GM12801 (cell line): Measurements from ENCODE around the gene S100A2.

Experiments
- TF ChIP-seq, protein P1 (sequence below): IDR thresholded peaks from one replicate; pipeline ENCODE4 v1.5.1; 2011; ENCODE audit warnings: control low read depth; ENCODE audit not compliant: insufficient read length; ENCODE audit errors: extremely low read depth

S100A2 gene

DNA sequence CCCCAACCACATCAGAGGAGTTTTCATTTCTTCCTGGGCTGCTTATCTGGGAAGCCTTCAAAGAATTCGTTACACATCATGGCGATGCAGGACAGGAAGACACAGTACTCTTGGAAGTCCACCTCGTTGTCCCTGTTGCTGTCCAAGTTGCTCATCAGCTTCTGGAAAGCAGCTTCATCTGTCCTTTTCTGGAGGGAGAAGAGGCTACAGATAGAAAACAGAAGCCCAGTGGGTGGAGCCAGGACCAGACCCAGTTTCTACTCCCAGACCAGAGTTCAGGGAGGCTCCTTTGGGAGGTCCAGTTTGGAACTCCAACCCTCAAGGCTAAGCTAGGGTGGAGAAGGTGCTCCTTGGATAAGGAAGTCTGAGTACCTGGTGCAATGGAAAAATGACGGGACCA, 21.9 kb downstream of the S100A2 start:
- TF ChIP-seq, protein P1, sequence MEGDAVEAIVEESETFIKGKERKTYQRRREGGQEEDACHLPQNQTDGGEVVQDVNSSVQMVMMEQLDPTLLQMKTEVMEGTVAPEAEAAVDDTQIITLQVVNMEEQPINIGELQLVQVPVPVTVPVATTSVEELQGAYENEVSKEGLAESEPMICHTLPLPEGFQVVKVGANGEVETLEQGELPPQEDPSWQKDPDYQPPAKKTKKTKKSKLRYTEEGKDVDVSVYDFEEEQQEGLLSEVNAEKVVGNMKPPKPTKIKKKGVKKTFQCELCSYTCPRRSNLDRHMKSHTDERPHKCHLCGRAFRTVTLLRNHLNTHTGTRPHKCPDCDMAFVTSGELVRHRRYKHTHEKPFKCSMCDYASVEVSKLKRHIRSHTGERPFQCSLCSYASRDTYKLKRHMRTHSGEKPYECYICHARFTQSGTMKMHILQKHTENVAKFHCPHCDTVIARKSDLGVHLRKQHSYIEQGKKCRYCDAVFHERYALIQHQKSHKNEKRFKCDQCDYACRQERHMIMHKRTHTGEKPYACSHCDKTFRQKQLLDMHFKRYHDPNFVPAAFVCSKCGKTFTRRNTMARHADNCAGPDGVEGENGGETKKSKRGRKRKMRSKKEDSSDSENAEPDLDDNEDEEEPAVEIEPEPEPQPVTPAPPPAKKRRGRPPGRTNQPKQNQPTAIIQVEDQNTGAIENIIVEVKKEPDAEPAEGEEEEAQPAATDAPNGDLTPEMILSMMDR: no peak

DNA sequence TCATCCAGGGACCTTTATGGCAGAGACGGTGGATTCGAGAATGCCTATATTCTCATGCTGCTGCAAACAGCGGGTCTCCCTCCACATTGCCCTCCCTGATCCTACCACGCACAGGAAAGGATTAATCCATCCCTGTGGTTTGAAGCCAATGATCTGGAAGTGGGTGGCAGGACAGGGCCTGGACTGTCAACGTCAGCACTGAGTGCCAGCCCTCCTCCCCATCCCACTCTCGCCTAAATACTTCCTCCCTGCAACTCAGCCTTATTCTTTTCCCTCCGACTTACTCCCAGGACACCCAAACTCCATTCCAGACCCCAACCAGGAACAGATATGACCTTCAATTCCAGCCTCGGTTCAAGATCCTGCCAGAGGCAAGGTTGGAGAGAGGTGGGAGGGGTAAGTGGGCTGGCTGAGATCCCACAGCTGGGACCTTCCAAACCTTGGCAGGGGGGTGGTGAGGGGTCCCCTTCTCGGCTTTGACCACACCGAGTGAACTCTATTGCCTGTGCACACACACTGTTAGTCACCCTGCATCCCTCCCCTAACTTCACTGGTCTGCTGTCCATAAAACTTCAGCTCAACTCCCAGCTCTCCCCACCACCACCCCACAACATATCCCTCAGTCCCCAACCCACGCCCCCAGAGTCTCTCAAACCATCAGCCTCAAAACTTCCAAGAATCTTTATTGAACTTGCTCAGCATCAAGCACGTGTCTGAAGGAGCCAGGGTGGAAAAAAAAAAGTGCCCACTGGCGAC, 22.5 kb downstream of the S100A2 start:
- TF ChIP-seq, protein P1: no peak

DNA sequence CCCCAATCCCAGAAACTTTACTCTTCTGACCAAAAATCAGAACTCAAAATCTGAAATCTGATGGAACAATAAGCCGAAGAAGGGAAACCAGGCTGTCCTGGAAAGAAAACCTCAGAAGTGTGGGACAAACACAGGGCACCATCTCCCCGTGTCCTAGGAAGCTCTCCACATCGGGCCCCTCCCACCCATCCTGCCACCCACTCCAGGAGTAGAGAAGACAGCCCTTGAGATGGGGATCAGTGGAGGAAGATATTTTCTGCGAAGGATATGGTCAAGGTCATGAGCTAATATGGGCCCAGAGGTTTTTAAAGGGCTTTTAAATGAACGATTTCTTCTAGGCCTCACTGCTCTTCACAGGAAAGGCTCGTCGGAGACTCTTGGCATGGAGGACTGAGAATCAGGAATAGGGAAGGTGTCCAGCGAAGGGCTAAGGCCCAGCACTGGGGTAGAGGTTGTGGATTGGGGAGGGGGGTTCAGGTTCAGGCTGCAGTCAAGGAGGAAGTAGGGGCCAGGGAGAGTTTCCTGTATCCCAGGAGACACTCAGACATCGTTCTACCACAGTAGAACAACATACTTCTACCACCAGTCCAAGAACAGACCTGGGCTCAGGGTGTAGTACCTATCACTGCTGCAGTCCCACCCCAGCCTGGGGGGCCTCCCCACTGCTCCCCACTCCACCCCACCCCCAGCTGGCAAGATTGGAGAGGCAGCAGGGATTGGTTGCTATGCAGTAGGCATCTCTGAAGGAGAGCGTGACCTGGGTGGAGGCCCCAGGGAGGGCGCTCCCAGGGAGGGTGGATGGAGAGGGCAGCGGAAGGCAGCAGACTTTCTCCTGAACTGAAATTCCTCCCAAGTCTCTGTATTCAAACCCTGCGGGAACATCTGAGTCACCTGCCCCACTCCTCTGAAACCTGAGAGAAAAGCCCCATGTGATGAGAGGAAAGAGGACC, 23.7 kb downstream of the S100A2 start:
- TF ChIP-seq, protein P1: no peak

DNA sequence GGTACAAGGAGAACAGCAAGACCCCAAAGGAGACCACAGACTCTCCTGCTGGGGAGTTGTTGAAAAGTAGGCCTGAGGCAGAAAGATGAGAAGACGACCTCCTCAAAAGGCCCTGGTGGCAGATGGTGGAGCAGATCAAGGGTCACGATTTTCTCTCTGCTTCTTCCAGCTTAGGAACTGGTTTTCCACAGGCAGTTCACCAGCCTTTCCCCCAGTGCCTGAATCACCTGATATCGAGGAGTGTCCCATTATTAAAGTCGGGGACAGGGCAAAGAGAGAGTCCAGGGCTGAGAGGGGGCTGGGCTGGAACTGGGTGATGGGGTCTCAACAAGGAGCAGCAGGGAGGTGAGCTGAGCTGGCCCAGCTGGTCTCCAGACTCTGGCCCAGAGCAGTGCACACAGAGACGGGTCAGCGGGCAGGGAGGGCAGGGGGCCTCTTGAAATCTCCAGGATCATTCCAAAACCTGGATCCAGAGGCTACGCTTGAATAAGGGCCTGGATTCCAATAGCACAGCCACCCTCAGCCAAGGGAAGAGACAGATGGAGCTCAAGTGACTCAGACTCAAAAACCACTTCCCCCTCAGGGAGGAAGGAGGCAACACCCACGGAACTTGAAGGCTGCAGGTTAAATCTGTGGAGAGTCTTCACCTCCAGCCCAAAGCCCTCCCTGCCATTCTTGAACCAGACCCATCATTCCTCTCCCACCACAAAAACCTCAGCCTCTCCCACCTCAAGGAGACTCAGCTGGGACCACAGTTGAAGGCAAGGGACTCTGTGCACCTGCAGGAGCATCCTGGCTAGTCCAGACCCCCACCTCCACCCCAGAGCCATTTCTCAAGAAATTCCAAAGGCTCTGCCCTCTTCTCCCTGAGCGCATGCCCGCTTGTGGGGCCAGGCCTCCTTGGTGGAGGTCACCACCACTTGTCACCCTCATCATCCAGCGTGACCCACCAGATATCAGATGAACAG, 25.0 kb downstream of the S100A2 start, which contains the start of gene S100A5:
Gene S100A5, minus strand, starts transcription at position 541 of the 968 bp plus-strand sequence. CDS start 743 bp downstream, outside the sequence.
- TF ChIP-seq, protein P1: no peak

DNA sequence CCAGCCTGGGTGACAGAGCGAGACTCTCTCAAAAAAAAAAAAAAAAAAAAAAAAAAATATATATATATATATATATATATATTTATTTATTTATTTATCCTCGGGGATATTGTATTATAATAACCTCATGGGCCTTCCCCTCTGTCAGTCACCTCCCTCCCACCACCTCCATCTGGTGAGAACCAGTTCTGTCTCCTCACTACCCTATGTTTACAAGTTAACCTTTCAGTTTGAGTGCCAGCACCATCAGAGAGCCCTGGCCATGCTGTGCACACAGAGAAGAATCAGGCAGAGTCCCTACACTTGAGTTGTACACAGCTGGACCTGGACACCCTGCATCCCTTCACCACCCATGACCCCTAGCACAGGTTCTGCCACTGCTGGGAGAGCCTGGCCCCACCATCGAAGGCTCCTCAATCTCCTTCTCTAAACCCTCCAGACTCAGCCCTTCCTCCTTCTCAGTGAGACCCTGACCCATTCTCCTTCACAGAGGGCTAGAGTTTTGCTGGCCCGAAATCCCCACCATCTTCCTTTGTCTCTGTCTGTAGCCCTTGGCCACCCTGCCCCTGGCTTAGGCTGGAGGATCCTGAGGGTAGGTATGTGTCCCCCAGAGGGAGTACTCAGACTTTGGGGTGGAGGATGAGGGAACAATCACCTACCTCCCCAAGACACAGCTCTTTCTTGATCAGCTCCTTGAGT, 26.1 kb downstream of the S100A2 start:
- TF ChIP-seq, protein P1: no peak

DNA sequence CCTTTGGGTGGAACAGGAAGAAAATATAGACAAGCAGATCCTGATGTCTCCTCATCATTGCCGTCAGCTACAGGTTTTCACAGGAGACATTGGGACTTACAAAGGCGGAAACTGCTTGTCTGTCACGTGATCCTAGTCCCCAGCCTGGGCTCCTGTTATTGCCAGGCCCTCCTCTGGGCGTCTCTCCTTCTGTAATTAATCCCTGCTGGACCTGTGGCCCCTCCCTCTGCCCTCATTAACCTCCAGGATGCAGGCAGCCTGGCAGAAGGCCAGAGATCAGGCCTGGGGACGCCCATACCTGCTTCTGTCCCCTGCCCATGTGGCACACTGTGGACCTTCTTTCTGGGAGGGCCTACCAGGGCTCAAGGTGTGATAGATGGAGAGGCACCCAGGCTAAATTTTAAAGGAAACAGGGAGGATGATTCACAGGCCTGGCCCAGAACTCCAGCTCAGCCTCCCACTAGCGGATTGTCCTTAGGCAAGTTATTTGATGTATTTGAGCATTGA, 27.3 kb downstream of the S100A2 start:
- TF ChIP-seq, protein P1: no peak
